ENCODE measurements around the gene GNG13. TPM values are rescaled to one million over a fixed set of nuclear protein-coding genes. Genes with fewer than 3 reads are reported as not detected.
"Not testable (repeated sequence)": the region's sequence is repeated elsewhere in the genome, so short reads cannot be mapped to it uniquely, and the experiment has no call there.

GNG13 gene
- total RNA-seq, 2 donors from 2014 or later, result 0.40 to 0.53 TPM

- DNase-seq (peak in 1 of 2 donors; percentile 86), ATAC-seq (peak; percentile 44)
- intact Hi-C loops (cut with DNase I, micrococcal nuclease), result loop anchor here in 1 of 2 donors (2.0 kb wide), 1 partner anchor 75 kb away; no protein-coding TSS in a partner anchor
Measured at GRCh38 chr16:785563-786535, 14.7 kb downstream of the GNG13 start.

GRCh38 chr16:784431-784830, 16.1 kb downstream of the GNG13 start:
- ATAC-seq, result no peak
- intact Hi-C loops (cut with DNase I, micrococcal nuclease), result loop anchor here in 1 of 2 donors (2.0 kb wide), 1 partner anchor 74 kb away; no protein-coding TSS in a partner anchor

GRCh38 chr16:783404-784161, 17.0 kb downstream of the GNG13 start:
- ATAC-seq (no peak), DNase-seq (no peak)
- intact Hi-C loops (cut with DNase I, micrococcal nuclease), result loop anchor here in 1 of 2 donors (2.0 kb wide), 1 partner anchor 73 kb away; no protein-coding TSS in a partner anchor

More at GRCh38 chr16:784431-784830, 16.1 kb downstream of the GNG13 start:
- no peak for DNase-seq

- no peak for DNase-seq
- intact Hi-C loops (cut with DNase I, micrococcal nuclease), result no loop called here
- ATAC-seq, result peak; percentile 8
Measured at GRCh38 chr16:782766-783403, 17.6 kb downstream of the GNG13 start.

- intact Hi-C loops (cut with DNase I, micrococcal nuclease), result no loop called here
- DNase-seq, result no peak
- no peak for ATAC-seq
Measured at GRCh38 chr16:782258-782657, 18.3 kb downstream of the GNG13 start.

GRCh38 chr16:781346-782010, 19.1 kb downstream of the GNG13 start:
- no peak for DNase-seq
- ATAC-seq, result no peak
- intact Hi-C loops (cut with DNase I, micrococcal nuclease), result no loop called here

GRCh38 chr16:780296-780695, 20.2 kb downstream of the GNG13 start:
- no peak for ATAC-seq
- no peak for DNase-seq
- intact Hi-C loops (cut with DNase I, micrococcal nuclease), result no loop called here

GRCh38 chr16:779561-779960, 21.0 kb downstream of the GNG13 start:
- intact Hi-C loops (cut with DNase I, micrococcal nuclease), result no loop called here
- no peak for DNase-seq
- no peak for ATAC-seq

- ATAC-seq, result no peak
- intact Hi-C loops (cut with DNase I, micrococcal nuclease), result no loop called here
Measured at GRCh38 chr16:778909-779527, 21.5 kb downstream of the GNG13 start.

GRCh38 chr16:778447-778846, 22.1 kb downstream of the GNG13 start:
- intact Hi-C loops (cut with DNase I, micrococcal nuclease), result no loop called here
- ATAC-seq, result no peak
- no peak for DNase-seq

More at GRCh38 chr16:778909-779527, 21.5 kb downstream of the GNG13 start:
- no peak for DNase-seq

GRCh38 chr16:777826-778225, 22.7 kb downstream of the GNG13 start:
- intact Hi-C loops (cut with DNase I, micrococcal nuclease), result no loop called here
- DNase-seq, result no peak
- ATAC-seq, result no peak

- no peak for DNase-seq
- intact Hi-C loops (cut with DNase I, micrococcal nuclease), result no loop called here
- ATAC-seq, result no peak
Measured at GRCh38 chr16:776824-777223, 23.7 kb downstream of the GNG13 start.

- ATAC-seq; intact Hi-C loops (cut with DNase I, micrococcal nuclease); DNase-seq: not testable (repeated sequence)
Measured at GRCh38 chr16:776298-776697, 24.2 kb downstream of the GNG13 start.

GRCh38 chr16:775236-775796, 25.2 kb downstream of the GNG13 start:
- intact Hi-C loops (cut with DNase I, micrococcal nuclease), result no loop called here
- ATAC-seq (no peak), DNase-seq (no peak)

- no peak for DNase-seq
- intact Hi-C loops (cut with DNase I, micrococcal nuclease), result no loop called here
- peak; percentile 25 for ATAC-seq
Measured at GRCh38 chr16:774086-775001, 26.2 kb downstream of the GNG13 start.

GRCh38 chr16:772959-773358, 27.6 kb downstream of the GNG13 start:
- no peak for ATAC-seq
- DNase-seq, result no peak
- intact Hi-C loops (cut with DNase I, micrococcal nuclease), result no loop called here

- DNase-seq (no peak), ATAC-seq (no peak)
- intact Hi-C loops (cut with DNase I, micrococcal nuclease), result no loop called here
Measured at GRCh38 chr16:770411-770810, 30.1 kb downstream of the GNG13 start.
